ENCODE results near the gene MANBA.
"Not testable (repeated sequence)": the region's sequence is repeated elsewhere in the genome, so short reads cannot be mapped to it uniquely, and the experiment has no call there.

The MANBA gene

GRCh38 chr4:102761296-102761701 is 531 bp upstream of the MANBA start:
- no peak for DNase-seq

GRCh38 chr4:102759831-102760644 is 730 bp downstream of the MANBA start:
- DNase-seq, result no peak

GRCh38 chr4:102758241-102759160 is 2.3 kb downstream of the MANBA start:
- no peak for DNase-seq

- DNase-seq, result no peak
Measured at GRCh38 chr4:102757681-102758080, 3.1 kb downstream of the MANBA start.

- DNase-seq, result no peak
Measured at GRCh38 chr4:102754044-102754443, 6.7 kb downstream of the MANBA start.

- DNase-seq, result no peak
Measured at GRCh38 chr4:102751941-102752340, 8.8 kb downstream of the MANBA start.

GRCh38 chr4:102743352-102743751 is 17.4 kb downstream of the MANBA start:
- DNase-seq, result not testable (repeated sequence)

GRCh38 chr4:102738802-102739201 is 22.0 kb downstream of the MANBA start:
- DNase-seq, result not testable (repeated sequence)

GRCh38 chr4:102736636-102737549 is 23.9 kb downstream of the MANBA start:
- no peak for DNase-seq

GRCh38 chr4:102735582-102735981 is 25.2 kb downstream of the MANBA start:
- DNase-seq, result no peak

- DNase-seq, result no peak
Measured at GRCh38 chr4:102734591-102735385, 26.0 kb downstream of the MANBA start.

GRCh38 chr4:102734116-102734515 is 26.7 kb downstream of the MANBA start:
- no peak for DNase-seq

GRCh38 chr4:102733084-102733483 is 27.7 kb downstream of the MANBA start:
- no peak for DNase-seq

- DNase-seq, result no peak
Measured at GRCh38 chr4:102732678-102733077, 28.1 kb downstream of the MANBA start.

GRCh38 chr4:102730968-102731533 is 29.7 kb downstream of the MANBA start:
- DNase-seq, result no peak

GRCh38 chr4:102729486-102729885 is 31.3 kb downstream of the MANBA start:
- DNase-seq, result not testable (repeated sequence)

- DNase-seq, result not testable (repeated sequence)
Measured at GRCh38 chr4:102726919-102727318, 33.8 kb downstream of the MANBA start.

- DNase-seq, result no peak
Measured at GRCh38 chr4:102726068-102726467, 34.7 kb downstream of the MANBA start.

GRCh38 chr4:102725229-102725628 is 35.5 kb downstream of the MANBA start:
- no peak for DNase-seq

- no peak for DNase-seq
Measured at GRCh38 chr4:102723511-102723910, 37.3 kb downstream of the MANBA start.

GRCh38 chr4:102722740-102723139 is 38.0 kb downstream of the MANBA start:
- DNase-seq, result no peak

All from NCI-H1694 (cell line).